ENCODE measurements around the gene NEO1. TPM values are rescaled to one million over a fixed set of nuclear protein-coding genes. Genes with fewer than 3 reads are reported as not detected.

The NEO1 gene
- total RNA-seq, 1 experiment from 2014 or later = 41.8 TPM

DNA sequence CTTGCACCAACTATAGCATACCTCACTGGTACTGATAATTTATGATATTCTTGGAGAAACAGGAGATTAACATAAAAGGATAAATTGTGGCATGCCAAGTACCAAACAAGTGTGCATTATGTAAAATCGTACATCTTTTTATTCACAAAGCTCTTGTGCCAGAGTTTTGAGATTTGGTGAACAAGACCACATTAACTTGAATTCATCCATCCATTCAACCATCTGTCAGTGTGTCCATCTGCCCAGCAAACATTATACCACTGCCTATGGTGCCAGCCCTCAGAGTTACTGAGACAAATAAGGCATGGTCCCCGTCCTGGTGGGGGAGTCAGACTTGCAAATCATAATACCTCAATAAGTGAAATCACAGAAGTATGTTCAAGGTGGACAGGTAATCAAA lies 17.0 kb upstream of the NEO1 start:
- no CpG with 5 or more reads among the region's 2 CpGs for WGBS (ENCODE audit: extremely low coverage, insufficient read length, low lambda C conversion rate)
- Histone ChIP-seq H3K9me3 (ENCODE audit: control insufficient read depth, low read depth, low read length) (no peaks in the 10 kb centered on the region), H4K91ac (ENCODE audit: insufficient read length, low read depth, low read length) (no peak overlapping the region), H3K4me2 (ENCODE audit: insufficient read depth, insufficient read length, low read length) (no peak overlapping the region), H3K27ac (ENCODE audit: insufficient read length, low read depth, low read length) (no peak overlapping the region), H2BK20ac (ENCODE audit: low read depth, low read length, poor library complexity, severe bottlenecking) (no peak overlapping the region), H3K14ac (ENCODE audit: insufficient read depth, low read length) (no peak overlapping the region), H3K23ac (ENCODE audit: insufficient read length, low read depth, low read length) (no peak overlapping the region), H3K79me1 (ENCODE audit: insufficient read depth, low read depth, low read length, poor library complexity, severe bottlenecking) (no peaks in the 10 kb centered on the region), H3K27me3 (ENCODE audit: insufficient read depth, low read length) (no peaks in the 10 kb centered on the region), H3K4ac (ENCODE audit: low read depth, low read length) (no peak overlapping the region), H2AFZ (ENCODE audit: low read length) (no peak overlapping the region), H3K18ac (ENCODE audit: insufficient read length, low read depth, low read length) (no peak overlapping the region), H3K9ac (ENCODE audit: extremely low read depth, insufficient read length, low read length) (no peak overlapping the region), H2BK120ac (ENCODE audit: low read depth, low read length, poor library complexity, severe bottlenecking) (no peak overlapping the region), H3K23me2 (ENCODE audit: insufficient read length, low read depth, low read length, poor library complexity, severe bottlenecking) (no peaks in the 10 kb centered on the region), H4K8ac (replicated peaks; ENCODE audit: insufficient read length, low read depth, low read length) (no peak overlapping the region), H3K4me1 (ENCODE audit: insufficient read depth, low read length) (no peaks in the 10 kb centered on the region), H2BK12ac (ENCODE audit: insufficient read length, low read depth, low read length) (no peak overlapping the region), H4K5ac (ENCODE audit: insufficient read length, low read depth, low read length) (no peak overlapping the region), H4K20me1 (ENCODE audit: control insufficient read depth, insufficient read depth, insufficient read length) (no peaks in the 10 kb centered on the region), H2BK15ac (ENCODE audit: low read depth, low read length) (no peak overlapping the region), H3K56ac (ENCODE audit: insufficient read length, low read depth, low read length) (no peak overlapping the region), H2AK5ac (ENCODE audit: insufficient read length, low read length) (no peak overlapping the region), H3K79me2 (ENCODE audit: insufficient read depth, low read length) (no peaks in the 10 kb centered on the region), H3T11ph (ENCODE audit: low read length) (no peak overlapping the region), H2BK5ac (ENCODE audit: insufficient read length, low read length) (no peak overlapping the region)
- TF ChIP-seq, protein P1, sequence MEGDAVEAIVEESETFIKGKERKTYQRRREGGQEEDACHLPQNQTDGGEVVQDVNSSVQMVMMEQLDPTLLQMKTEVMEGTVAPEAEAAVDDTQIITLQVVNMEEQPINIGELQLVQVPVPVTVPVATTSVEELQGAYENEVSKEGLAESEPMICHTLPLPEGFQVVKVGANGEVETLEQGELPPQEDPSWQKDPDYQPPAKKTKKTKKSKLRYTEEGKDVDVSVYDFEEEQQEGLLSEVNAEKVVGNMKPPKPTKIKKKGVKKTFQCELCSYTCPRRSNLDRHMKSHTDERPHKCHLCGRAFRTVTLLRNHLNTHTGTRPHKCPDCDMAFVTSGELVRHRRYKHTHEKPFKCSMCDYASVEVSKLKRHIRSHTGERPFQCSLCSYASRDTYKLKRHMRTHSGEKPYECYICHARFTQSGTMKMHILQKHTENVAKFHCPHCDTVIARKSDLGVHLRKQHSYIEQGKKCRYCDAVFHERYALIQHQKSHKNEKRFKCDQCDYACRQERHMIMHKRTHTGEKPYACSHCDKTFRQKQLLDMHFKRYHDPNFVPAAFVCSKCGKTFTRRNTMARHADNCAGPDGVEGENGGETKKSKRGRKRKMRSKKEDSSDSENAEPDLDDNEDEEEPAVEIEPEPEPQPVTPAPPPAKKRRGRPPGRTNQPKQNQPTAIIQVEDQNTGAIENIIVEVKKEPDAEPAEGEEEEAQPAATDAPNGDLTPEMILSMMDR (conservative IDR thresholded peaks at IDR 0.05) = no peak
- H3K27me3 Mint-ChIP-seq (ENCODE audit: low read depth) = no peaks in the 10 kb centered on the region; the same call in 1 of the 2 replicates
- peaks cover 0 to 6% of the 10 kb centered on the region in 2 experiments; a peak in 2 of 4 replicates for H3K4me1 Mint-ChIP-seq
- H3K9me3 Mint-ChIP-seq = no peaks in the 10 kb centered on the region
- H3K27ac Mint-ChIP-seq = no peak overlapping the region
- no peak overlapping the region for H3K4me3 Mint-ChIP-seq
- no peak for DNase-seq
- no peaks in the 10 kb centered on the region for H3K36me3 Mint-ChIP-seq (ENCODE audit: insufficient read depth in 1 of 3, low read depth in 3 of 3)

Data from H9 (cell line).